Type B pancreatic cell (in vitro differentiated cells): ENCODE measurements around the gene CLDN3. TPM values are rescaled to one million over a fixed set of nuclear protein-coding genes. Genes with fewer than 3 reads are reported as not detected.
A peak's percentile ranks its signal among the peaks of the same experiment; 100 is the strongest.
"Not testable (repeated sequence)": the region's sequence is repeated elsewhere in the genome, so short reads cannot be mapped to it uniquely, and the experiment has no call there.

Experiments used
- DNase-seq: peaks from one replicate; pipeline ENCODE4 v3.0.0; 2021; ENCODE audit warnings: mixed read lengths; ENCODE audit not compliant: unreplicated experiment; ENCODE audit errors: extremely low spot score
- H3K27ac Mint-ChIP-seq: 2 replicates; pipeline ENCODE4 v1.8.0; 2021; ENCODE audit warnings: mild to moderate bottlenecking, mixed read lengths
- H3K27me3 Mint-ChIP-seq: 2 replicates; pipeline ENCODE4 v1.8.0; 2021; ENCODE audit warnings: mixed read lengths
- H3K36me3 Mint-ChIP-seq: 2 replicates; pipeline ENCODE4 v1.8.0; 2021; ENCODE audit warnings: mixed read lengths
- H3K4me1 Mint-ChIP-seq: one replicate; pipeline ENCODE4 v1.8.0; 2021; ENCODE audit warnings: mixed read lengths; ENCODE audit not compliant: unreplicated experiment
- H3K4me3 Mint-ChIP-seq: 2 replicates; pipeline ENCODE4 v1.8.0; 2021; ENCODE audit warnings: mild to moderate bottlenecking, mixed read lengths
- H3K9me3 Mint-ChIP-seq: 2 replicates; pipeline ENCODE4 v1.8.0; 2021; ENCODE audit warnings: mixed read lengths
- total RNA-seq: library from RNA; stranded (reverse); gene quantifications from 2 replicates; pipeline ENCODE4 v1.2.1, GENCODE V29; 2021; ENCODE audit warnings: low replicate concordance
- TF ChIP-seq, protein P1 (sequence below): fragments of 200-600 bp; sonication (generic); conservative IDR thresholded peaks from 2 replicates; pipeline ENCODE4 v1.5.0; 2021; ENCODE audit warnings: antibody characterized with exemption, mild to moderate bottlenecking

CLDN3 gene
- total RNA-seq, 1 donor from 2014 or later: 13.6 TPM

DNA sequence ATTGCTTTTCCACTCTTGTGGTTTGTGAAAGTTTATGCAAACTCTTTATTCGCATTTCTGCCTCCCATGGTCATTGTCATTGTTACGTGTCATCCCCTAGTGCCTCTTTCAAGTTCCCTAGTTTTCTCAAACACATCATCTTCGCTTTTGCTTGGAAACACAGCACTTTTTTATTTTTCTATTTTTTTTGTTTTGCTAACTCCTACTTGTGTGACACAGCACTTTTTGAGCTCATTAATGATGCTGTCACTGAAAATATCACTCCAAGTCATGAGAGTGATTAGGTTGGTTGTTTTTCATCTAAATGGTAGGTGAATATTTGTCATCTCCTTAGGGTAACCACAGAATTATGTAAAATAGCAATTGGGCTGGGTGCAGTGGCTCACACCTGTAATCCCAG lies 42.1 kb downstream of the CLDN3 start:
- peaks cover 5% of the 10 kb centered on the region for H3K4me1 Mint-ChIP-seq
- TF ChIP-seq, protein P1, sequence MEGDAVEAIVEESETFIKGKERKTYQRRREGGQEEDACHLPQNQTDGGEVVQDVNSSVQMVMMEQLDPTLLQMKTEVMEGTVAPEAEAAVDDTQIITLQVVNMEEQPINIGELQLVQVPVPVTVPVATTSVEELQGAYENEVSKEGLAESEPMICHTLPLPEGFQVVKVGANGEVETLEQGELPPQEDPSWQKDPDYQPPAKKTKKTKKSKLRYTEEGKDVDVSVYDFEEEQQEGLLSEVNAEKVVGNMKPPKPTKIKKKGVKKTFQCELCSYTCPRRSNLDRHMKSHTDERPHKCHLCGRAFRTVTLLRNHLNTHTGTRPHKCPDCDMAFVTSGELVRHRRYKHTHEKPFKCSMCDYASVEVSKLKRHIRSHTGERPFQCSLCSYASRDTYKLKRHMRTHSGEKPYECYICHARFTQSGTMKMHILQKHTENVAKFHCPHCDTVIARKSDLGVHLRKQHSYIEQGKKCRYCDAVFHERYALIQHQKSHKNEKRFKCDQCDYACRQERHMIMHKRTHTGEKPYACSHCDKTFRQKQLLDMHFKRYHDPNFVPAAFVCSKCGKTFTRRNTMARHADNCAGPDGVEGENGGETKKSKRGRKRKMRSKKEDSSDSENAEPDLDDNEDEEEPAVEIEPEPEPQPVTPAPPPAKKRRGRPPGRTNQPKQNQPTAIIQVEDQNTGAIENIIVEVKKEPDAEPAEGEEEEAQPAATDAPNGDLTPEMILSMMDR: no peak
- peak overlapping the region; percentile 30 for H3K27ac Mint-ChIP-seq
- peaks cover 3% of the 10 kb centered on the region for H3K27me3 Mint-ChIP-seq
- no peak overlapping the region for H3K4me3 Mint-ChIP-seq
- no peak for DNase-seq
- no peaks in the 10 kb centered on the region for H3K36me3 Mint-ChIP-seq
- H3K9me3 Mint-ChIP-seq: no peaks in the 10 kb centered on the region

- Mint-ChIP-seq H3K27ac (no peak overlapping the region), H3K9me3 (no peaks in the 10 kb centered on the region), H3K4me3 (no peak overlapping the region), H3K36me3 (no peaks in the 10 kb centered on the region), H3K4me1 (peaks cover 5% of the 10 kb centered on the region), H3K27me3 (peaks cover 3% of the 10 kb centered on the region)
- DNase-seq: no peak
- TF ChIP-seq, protein P1: no peak
Observed at GRCh38 chr7:73726083-73726466, 44.0 kb downstream of the CLDN3 start.

- H3K27me3 Mint-ChIP-seq: peaks cover 8% of the 10 kb centered on the region
- no peaks in the 10 kb centered on the region for H3K9me3 Mint-ChIP-seq
- TF ChIP-seq, protein P1: no peak
- no peak overlapping the region for H3K27ac Mint-ChIP-seq
- no peak for DNase-seq
- H3K4me1 Mint-ChIP-seq: no peaks in the 10 kb centered on the region
- H3K4me3 Mint-ChIP-seq: no peak overlapping the region
- no peaks in the 10 kb centered on the region for H3K36me3 Mint-ChIP-seq
Observed at GRCh38 chr7:73723813-73724212, 46.3 kb downstream of the CLDN3 start.

GRCh38 chr7:73722785-73723184 lies 47.3 kb downstream of the CLDN3 start:
- Mint-ChIP-seq H3K4me1 (peaks cover 4% of the 10 kb centered on the region), H3K4me3 (no peak overlapping the region), H3K36me3 (no peaks in the 10 kb centered on the region), H3K27me3 (peaks cover 5% of the 10 kb centered on the region), H3K27ac (no peak overlapping the region), H3K9me3 (no peaks in the 10 kb centered on the region)
- TF ChIP-seq, protein P1: no peak
- DNase-seq: no peak

DNA sequence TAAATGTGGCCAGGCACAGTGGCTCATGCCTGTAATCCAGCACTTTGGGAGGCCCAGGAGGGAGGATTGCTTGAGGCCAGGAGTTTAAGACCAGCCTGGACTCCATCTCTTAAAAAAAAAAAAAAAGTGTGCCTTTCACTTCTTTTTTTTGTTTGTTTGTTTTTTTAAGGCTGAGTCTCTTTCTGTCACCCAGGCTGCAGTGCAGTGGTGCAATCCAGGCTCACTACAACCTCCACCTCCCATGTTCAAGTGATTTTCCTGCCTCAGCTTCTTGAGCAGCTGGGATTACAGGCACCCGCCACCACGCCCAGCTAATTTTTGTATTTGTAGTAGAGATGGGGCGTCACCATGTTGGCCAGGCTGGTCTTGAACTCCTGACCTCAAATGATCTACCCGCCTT lies 47.9 kb downstream of the CLDN3 start:
- not testable (repeated sequence) for H3K27me3 Mint-ChIP-seq, H3K27ac Mint-ChIP-seq, H3K9me3 Mint-ChIP-seq, H3K4me3 Mint-ChIP-seq, H3K36me3 Mint-ChIP-seq, H3K4me1 Mint-ChIP-seq, DNase-seq

DNA sequence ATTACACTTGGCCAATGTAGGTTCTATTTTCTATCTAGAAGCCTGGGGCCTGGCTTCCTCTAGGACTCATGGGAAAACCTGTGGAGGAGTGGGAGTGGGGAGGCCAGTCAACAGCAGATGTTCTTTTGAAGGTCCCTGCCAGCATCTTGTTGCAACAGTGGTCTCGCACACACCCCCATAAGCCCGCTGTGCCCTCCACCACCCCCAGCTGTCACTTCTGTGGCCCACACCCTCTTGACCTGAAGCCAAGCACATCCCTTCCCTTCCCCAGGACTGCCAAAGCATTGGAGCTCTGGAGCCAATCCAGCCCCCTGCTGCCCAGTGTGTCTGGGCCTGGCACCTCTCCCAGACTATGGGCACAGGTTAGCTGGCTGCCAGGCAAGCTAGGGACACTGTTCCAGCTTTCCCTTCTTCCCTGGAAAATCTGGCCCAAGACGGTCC lies 48.7 kb downstream of the CLDN3 start:
- Mint-ChIP-seq H3K27ac (no peak overlapping the region), H3K4me1 (peaks cover 8% of the 10 kb centered on the region), H3K27me3 (peaks cover 5% of the 10 kb centered on the region), H3K36me3 (no peaks in the 10 kb centered on the region), H3K4me3 (peak overlapping the region; percentile 82), H3K9me3 (no peaks in the 10 kb centered on the region)
- no peak for DNase-seq
- TF ChIP-seq, protein P1: no peak

GRCh38 chr7:73720443-73720842 lies 49.6 kb downstream of the CLDN3 start:
- H3K36me3 Mint-ChIP-seq, H3K9me3 Mint-ChIP-seq, DNase-seq, H3K27me3 Mint-ChIP-seq: not testable (repeated sequence)
- Mint-ChIP-seq H3K4me3 (peak overlapping the region; percentile 85), H3K27ac (peak overlapping the region; percentile 43), H3K4me1 (peaks cover 17% of the 10 kb centered on the region)
